ENCODE data around the gene ASRGL1.

ASRGL1 gene

DNA sequence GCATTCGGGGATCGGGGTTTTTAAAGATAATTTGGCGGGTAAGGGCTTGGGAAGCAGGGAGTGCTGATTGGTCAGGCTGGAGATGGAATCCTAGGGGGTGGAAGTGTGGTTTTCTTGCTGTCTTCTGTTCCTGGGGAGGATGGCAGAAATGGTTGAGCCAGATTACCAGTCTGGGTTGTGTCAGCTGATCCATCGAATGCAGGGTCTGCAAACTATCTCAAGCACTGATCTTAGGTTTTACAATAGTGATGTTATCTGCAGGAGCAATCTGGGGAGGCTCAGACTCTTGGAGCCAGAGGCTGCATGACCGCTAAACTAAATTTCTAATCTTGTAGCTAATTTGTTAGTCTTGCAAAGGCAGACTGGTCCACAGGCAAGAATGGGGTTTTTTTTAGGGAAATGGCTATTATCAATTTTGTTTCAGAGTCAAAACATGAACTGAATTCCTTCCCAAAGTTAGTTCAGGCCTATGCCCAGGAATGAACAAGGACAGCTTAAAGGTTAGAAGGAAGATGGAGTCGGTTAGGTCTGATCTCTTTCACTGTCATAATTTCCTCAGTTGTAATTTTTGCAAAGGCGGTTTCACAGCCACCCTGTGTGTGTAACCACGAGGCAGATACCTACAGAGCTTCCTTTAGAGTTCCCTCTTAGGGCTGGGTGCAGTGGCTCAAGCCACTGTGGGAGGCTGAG is 91.8 kb downstream of the ASRGL1 start:
- in situ Hi-C loops (cut with HindIII; ENCODE audit: low pct_ligation_motif_present, low pct_unique_long_range_greater_than_20kb, low sequenced_read_pairs) = no loop called here
- DNase-seq = no peak

DNA sequence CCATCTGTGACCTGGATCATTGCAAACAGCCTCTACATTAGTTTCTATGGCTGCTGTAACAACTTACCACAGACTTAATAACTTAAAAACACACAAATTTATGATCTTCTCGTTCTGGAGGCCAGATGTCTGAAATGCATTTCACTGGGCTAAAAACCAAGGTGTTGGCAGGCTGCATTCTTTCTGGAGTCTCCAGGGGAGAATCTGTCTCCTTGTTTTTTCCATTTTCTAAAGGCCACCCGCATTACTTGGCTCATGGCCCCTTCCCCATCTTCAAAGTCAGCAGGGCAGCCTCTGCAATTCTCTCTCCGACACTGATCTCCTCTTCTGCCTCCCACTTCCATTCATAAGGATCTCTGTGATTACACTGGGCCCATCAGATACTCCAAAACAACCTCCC is 93.2 kb downstream of the ASRGL1 start:
- in situ Hi-C loops (cut with HindIII; ENCODE audit: low pct_ligation_motif_present, low pct_unique_long_range_greater_than_20kb, low sequenced_read_pairs) = no loop called here
- no peak for DNase-seq

DNA sequence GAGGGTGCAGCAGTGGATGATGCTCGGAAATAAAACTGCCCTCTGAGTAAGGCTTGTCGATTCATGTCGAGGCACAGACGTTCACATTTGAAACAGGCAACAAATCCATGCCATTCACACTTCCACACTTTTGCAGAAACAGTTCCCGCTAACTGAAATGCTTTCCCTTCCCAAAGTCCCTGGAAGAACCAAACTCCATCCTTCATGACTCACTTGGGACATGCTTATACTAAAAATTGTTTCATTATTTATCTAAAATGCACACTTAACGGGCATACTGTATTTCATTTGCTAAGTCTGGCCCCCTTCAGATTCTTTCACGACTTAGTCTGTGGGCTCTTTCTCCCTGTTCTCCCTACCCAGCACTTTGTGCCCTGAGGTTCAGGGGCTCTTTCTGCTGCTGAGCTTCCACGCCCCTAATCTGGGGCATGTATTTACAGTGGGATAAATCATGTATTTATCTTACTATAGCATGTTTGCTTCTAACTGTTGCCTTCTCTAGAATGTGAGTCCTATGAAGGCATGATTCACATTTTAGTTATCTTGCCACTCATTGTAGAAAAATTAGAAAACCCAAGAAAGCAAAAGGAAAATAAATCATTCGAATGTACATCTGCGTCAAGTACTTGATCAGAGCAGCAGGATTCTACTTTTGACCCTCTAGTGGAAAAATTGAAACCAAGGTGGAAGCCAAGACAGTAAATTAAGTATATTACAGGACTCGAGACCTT is 94.1 kb downstream of the ASRGL1 start:
- in situ Hi-C loops (cut with HindIII; ENCODE audit: low pct_ligation_motif_present, low pct_unique_long_range_greater_than_20kb, low sequenced_read_pairs) = no loop called here
- DNase-seq = peak; percentile 40

DNA sequence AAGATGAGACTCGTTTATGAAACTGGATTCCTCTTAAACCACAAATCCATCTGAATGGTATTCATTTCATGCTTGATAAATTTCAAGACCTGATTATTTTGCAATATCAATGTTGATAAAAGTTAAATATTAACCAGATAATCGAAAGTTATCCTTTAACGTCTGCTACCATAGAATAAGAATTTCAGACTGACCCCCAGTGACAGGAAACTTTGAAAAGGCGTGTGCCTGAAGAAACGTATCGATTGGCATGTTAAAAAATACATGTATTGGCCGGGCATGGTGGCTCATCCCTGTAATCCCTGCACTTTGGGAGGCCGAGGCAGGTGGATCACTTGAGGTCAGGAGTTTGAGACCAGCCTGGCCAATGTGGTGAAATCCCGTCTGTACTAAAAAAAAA is 95.4 kb downstream of the ASRGL1 start:
- peak; percentile 89 for DNase-seq
- in situ Hi-C loops (cut with HindIII; ENCODE audit: low pct_ligation_motif_present, low pct_unique_long_range_greater_than_20kb, low sequenced_read_pairs) = no loop called here

DNA sequence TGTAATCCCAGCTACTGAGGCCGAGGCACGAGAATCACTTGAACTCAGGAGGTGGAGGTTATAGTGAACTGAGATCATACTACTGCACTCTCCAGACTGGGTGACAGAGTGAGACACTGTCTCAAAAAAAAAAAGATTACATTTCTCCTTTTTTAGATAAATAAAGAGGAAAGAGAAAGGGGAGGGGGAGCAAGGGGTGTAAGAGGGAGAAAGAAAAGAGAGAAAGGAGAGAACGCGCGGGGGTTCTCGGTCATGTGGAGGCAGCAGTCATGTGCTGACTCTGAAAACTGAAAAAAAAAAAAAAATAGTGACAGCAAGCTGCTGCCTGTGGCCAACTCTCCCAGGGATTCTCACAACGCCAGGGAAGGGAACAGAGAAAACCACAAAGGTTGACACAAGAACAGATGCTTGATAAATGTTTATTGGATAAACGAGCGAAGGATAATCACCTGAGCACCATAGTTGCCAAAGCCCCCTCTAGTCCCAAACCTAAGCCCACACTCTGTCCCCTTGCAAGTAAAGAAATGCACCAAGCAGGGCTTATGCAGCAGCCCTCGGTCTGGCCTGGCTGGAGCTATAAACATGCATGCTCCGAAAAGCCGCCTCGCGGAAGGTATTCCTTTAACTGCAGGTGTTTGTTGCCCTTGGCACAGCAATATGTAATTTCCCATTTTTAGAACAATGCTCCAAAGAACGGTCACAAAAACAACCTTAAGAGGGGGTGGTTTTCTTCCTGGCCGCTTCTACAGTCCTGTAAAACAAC is 96.1 kb downstream of the ASRGL1 start:
- in situ Hi-C loops (cut with HindIII; ENCODE audit: low pct_ligation_motif_present, low pct_unique_long_range_greater_than_20kb, low sequenced_read_pairs) = no loop called here

DNA sequence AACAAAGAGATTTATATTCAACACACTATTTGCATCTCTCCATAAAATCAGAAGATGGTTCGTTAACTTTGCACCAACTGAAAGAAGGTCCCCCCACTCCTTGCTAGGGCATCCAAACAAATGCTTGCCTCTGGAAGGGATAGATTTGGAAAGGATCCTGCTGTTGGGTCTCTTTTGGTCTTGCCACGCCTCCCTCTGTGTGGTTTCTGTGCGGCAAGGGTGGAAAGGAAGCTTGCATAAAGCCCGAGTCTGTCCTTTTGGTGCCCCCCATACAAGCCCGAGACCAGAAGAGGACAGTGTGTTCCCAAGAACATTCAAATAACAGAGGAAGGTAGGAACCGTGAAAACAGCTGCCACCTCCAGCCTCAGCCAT is 96.6 kb downstream of the ASRGL1 start:
- DNase-seq = no peak
- in situ Hi-C loops (cut with HindIII; ENCODE audit: low pct_ligation_motif_present, low pct_unique_long_range_greater_than_20kb, low sequenced_read_pairs) = no loop called here

More for the DNA sequence above, 96.1 kb downstream of the ASRGL1 start:
- peak; percentile 40 for DNase-seq

DNA sequence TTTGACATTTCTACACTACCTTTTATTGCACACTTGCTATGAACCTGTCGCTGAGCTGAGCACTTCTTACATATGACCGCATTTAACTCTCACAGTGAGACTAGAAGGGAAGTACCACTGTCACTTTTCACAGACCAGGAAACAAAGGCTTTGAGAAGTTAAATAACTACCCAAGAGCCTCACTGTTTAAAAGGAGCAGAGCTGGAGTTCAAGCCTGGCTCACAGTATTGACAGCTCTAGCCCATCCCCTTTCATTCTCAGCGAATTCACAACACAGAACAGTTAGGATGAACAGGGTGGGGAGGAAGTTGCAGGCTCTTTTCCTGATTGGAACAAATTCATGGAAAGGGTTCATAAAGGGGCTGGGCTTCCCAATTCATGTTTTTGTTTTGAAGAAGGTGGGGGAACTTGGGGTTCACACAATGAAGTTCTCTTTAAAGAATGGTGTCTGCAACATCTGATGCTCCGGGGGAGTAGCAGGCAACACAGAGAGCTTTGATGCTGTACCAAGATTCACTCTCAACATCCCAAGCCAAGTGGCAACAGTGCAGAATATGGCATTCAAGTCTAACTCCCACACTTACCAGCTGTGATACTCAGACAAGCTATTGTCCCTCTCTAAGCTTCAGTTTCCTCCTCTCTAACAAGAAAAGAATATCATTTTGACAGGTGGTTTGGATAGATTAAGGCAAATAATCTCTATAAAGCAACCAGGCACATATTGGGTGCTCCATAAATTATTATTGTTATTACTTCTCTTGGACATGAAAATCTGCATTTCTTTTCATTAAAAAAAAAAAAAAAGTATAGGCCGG is 98.8 kb downstream of the ASRGL1 start:
- in situ Hi-C loops (cut with HindIII; ENCODE audit: low pct_ligation_motif_present, low pct_unique_long_range_greater_than_20kb, low sequenced_read_pairs) = no loop called here

DNA sequence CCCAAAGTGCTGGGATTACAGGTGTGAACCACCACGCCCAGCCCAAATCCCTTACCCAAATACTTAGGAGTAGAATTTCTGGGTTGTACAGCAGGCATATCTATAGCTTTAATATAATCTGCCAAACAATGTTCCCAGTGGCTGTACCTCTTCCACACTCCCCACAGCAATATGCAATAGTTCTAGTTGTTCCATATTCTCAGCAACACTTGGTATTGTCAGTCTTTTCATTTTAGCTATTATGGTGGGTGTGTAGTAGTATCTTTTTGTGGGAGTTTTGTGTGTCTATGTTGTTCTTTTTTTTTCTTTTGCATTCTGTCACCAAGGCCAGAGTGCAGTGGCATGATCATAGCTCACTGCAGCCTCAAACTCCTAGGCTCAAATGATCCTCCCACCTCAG is 100.4 kb downstream of the ASRGL1 start:
- DNase-seq = no peak
- in situ Hi-C loops (cut with HindIII; ENCODE audit: low pct_ligation_motif_present, low pct_unique_long_range_greater_than_20kb, low sequenced_read_pairs) = no loop called here

More for the DNA sequence above, 98.8 kb downstream of the ASRGL1 start:
- DNase-seq = no peak

DNA sequence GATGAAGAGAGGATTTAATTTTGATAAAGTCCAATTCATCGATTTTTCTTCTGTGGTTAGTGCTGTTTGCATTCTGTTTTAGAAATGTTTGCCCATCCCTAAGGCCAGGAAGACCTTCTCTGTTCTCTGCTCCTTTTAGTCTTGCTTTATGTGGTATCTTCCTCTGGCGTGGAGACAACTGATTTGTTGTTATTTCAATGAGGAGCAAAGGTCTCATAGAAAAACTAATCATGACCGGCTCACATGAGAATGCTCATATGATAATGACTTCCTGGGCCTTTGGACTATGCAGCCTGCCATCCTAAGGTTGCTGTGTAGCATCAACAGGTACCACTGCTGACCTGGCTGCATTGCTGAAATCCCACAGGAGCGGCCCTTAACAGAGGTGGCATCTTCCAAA is 101.4 kb downstream of the ASRGL1 start:
- DNase-seq = no peak
- in situ Hi-C loops (cut with HindIII; ENCODE audit: low pct_ligation_motif_present, low pct_unique_long_range_greater_than_20kb, low sequenced_read_pairs) = no loop called here

DNA sequence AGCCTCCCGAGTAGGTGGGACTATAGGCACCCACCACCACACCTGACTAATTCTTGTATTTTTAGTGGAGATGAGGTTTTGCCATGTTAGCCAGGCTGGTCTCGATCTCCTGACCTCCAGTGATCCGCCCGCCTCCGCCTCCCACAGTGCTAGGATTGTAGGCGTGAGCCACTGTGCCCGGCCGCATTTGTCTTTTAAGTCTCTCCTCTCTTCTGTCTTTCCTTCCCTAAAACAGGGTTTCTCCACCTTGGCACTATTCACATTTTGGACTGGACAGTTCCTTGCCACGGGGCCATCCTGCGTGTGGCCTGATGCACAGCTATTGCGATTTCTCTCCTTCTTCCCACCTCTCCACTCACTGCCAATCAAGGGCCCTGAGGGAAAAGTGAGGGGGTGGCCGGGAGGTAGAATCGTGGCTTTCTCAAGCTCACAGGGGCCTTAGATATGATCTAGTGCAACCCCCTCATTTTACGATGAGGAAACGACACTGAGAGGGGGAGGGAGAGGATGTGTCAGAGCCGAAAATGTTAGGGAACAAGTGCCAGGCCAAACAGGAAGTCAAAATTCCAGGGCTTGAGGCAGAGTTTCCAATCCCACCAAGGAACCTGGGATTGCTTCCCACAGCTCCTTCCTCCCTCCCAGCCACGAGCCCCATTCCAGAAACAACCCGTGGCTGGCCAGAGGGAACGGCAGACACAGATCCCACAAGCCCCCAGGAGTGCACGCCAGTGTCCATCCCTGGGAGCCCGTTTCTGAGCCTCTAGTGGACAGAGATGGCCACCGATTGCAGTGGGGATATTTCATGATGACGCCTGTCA is 102.7 kb downstream of the ASRGL1 start:
- in situ Hi-C loops (cut with HindIII; ENCODE audit: low pct_ligation_motif_present, low pct_unique_long_range_greater_than_20kb, low sequenced_read_pairs) = no loop called here
- DNase-seq = no peak

Data from ACHN (cell line).